ENCODE measurements around the gene RREB1.

GRCh38 chr6:7071405-7071804 lies 36.4 kb upstream of the RREB1 start:
- no peak for TF ChIP-seq CTCF (IDR thresholded peaks at IDR 0.05; ENCODE audit: insufficient read depth, low read length, poor library complexity, severe bottlenecking)
- TF ChIP-seq EZH2phosphoT487 (conservative IDR thresholded peaks at IDR 0.05; ENCODE audit: low read length) = no peak
